MV-4-11 (cell line): ENCODE results near the gene EXOC6B.
"Not testable (repeated sequence)": the region's sequence is repeated elsewhere in the genome, so short reads cannot be mapped to it uniquely, and the experiment has no call there.

Experiments
- DNase-seq: peaks from one replicate; lab custom pipeline; 2025; lab: John Stamatoyannopoulos, UW

The EXOC6B gene

DNA sequence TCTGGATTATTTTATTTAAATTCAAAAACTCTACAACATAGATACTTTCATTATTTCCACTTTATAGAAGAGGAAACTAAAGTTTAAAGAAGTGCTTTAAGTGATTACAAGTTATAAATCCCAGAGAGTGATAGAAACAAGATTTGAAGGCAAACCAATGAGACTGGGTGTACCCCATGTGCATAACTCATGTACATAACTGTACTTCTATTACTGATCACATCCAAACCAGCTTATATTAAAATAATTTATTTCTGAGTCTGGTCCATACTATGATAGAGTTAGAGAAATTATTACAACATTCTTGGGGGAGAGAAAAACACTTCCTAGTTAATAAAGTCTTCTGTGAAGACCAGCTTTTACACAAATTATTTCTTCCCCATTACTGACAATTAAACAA lies 221.4 kb downstream of the EXOC6B start:
- DNase-seq = no peak

DNA sequence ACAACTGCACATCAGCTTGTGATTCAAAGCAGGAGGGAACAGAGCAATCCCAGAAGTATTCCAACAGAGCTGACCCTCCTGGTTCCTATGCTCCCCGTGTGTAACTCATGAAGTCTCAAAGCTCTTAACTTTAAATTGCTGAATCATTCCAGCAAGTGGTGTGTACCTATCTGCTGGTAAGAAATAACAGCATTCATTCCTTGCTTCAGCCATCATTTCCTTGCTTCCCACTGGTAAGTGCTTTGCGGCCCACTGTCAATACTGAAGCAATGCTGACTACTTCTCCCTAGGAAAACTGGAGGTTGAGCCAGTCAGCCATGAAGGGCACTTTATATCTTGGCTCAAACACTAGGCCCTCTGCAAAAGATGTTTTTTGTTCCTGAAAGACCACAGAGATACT lies 222.4 kb downstream of the EXOC6B start:
- no peak for DNase-seq

DNA sequence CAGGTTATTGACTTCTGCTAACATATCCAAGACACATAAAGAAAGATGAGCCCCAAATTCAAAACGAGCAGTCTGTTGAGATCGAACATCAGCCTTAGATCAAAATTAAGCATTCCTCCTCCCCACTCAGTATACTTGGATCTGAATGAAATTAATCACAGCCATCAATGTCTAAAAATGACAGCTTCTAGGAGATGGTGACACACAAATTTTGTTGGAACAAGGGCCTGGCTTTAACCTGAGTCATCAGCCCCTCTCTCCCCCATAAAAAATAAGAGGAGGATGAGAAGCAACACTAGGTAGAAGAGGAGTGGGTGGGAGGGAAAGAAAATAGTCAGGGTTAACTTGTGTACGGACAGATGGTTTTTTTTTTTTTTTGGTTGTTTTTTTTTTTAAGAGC lies 223.1 kb downstream of the EXOC6B start:
- DNase-seq = no peak

DNA sequence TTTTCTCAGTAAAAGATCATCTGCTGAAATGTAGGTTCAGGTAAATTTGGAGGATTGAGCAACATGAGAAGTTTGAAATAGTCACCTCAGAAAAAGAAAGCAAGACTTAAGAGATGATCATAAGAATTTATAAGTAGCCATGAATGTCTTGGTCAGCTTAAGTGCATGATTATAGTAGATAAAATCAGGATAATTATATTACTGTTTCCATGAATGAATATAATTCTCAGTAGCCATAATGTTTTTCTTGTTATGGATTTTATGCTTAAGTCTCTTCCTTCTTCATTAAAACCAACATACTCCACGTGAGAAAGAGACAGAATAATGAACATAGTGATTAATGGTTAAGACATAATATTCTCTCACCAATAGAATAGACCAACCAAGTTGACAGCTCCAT lies 223.7 kb downstream of the EXOC6B start:
- DNase-seq = no peak

DNA sequence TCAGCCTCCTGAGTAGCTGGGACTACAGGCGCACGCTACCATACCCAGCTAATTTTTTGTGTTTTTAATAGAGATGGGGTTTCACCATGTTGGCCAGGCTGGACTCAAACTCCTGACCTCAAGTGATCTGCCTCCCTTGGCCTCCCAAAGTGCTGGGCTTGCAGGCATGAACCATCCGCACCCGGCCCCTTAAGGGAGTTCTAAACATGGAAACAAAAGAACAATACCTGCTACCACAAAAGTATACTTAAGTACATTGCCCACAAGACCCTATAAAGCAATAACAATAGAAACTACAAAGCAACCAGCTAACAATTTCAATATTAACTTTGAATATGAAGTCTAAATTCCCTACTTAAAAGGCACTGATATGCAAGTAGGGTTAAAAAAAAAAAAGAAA lies 242.0 kb downstream of the EXOC6B start:
- DNase-seq = not testable (repeated sequence)

DNA sequence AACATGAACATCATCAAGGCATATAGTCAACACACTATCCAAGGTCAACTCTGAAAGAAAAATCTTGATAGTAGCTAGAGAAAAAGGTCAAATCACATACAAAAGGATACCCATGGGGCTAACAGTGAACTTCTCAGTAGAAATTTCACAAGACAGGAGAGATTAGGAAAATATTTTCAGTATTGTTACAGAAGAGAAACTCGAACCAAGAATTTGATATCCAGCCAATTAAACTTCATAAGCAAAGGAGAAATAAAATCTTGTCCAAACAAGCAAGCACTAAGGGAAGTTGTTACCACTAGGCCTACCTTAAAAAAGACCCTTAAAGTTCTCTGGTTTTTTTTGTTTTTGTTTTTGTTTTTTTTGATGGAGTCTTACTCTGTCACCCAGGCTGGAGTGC lies 242.5 kb downstream of the EXOC6B start:
- DNase-seq = no peak

DNA sequence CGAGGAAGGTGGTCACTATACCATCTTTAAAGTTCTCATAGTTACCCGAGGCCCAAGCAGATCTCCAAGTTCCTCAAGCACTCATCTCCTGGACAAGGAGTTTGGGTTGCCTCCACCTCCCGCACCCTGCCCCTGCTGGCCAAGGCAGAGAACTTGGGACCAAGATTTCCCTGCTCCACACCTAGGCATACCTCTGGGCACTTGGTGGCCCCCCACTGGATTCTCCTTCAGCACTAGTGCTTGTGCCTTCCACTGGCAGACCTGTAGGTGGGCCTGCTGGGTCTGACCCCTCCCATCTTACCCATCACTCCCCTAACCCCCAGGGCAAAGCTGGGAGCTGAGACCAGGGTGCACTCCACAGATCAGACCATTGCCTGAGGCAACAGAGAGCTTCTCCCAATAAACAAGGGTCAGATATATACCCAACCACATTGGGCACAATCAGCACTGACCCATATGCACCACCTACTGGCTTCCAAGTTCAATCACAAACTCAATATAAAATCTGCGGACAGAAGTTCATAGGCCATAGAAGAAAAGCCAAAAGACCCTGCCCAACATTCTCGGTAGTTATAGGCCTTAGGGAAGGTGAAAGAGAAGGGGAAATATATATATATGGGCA lies 244.2 kb downstream of the EXOC6B start:
- no peak for DNase-seq

DNA sequence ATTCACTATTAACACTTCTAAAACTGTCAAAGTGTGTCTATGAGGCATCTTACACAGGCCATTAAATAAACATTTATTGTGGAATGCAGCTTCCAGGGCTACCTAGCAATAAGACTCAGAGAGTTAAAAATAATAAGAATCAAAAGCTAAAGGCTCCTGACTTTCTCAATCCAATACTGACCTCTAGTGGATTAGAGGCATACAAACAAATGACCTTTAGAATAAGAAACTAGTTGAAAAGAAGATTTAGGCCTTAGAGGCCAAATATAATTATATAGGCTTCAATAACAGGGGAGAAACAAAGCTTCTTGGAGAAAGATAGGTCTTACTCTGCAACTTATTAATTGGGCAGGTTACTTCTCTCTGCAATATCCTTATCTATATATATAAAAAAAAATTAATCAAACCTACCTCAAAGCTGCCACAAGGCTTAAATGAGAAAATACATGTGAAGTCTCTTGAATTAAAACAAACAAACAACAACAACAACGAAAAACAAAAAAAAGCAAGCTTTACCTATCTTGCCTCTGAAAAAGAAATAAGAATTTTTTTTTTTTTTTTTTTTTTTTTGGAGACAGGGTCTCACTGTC lies 246.1 kb downstream of the EXOC6B start:
- DNase-seq = peak; percentile 54

DNA sequence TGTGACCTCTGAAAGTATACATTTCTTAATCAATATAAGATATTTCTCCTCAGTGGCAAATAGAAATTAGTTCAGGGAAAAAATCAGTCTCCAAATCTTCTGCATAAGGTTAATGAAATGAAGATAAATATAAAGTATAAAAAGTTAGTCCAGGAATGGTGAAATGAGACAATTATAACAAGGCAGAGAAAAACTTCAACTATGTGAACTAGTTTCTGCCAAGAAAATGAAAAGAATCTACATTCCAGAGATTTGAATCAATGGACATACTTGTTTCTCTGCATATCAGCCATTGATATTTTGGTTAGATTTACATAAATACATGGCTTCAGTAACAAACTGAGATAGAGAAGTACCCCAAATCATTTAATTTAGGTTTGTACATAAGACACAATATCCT lies 249.0 kb downstream of the EXOC6B start:
- DNase-seq = no peak

DNA sequence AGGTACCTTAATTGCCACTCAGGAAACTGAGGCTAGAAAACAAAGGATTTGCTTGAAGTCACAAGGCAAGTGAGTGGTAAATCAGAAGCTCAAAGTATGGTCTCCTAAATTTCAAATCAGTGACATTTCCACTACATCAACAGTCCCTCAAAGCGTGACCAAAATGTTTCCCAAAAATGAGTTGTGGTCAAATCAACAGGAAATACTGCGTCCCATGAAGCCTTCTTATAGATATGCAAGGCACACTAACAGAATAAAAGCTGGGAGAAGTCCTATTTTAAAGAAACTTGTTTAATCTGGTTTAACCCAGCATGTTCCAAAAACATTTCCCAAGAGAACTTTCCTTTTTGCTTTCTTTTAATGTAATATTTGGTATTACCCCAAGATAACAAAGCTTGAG lies 249.4 kb downstream of the EXOC6B start:
- no peak for DNase-seq

DNA sequence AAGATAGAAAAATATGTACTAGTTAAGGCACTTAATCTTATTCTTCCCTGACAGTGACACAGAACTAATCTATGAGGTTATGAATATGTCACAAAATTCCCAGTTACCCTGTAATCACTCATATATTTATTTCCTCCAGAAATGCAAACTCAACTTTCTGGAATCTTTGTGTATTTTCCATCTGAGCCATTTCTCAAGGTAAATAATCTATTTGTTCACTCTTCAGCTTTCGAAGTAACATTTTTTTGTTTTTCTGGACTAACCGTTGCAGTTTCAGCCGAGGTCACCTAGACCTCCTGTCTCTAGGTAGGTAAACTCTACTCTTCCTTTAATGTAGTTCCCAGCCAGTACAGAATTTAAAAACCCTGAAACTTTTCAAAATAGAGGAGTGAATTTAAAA lies 250.9 kb downstream of the EXOC6B start:
- DNase-seq = no peak

DNA sequence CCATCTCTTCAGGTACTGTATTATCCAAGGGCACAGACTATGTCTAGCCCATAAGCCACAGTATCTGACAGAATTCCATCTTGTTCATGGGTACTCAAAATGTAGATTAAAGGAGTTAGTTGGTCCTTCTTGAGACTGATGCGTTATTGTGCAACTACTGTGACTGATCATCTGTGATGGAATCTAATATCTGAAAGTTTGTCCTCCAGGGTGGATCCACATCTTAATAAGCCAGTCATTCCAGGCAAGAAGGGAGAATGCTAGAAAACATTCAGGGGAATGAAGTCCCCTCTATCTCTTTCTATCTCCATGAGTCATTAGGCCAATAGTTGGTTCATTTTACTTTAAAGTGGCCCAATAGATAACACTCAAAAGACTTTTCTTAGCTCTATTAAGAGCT lies 252.6 kb downstream of the EXOC6B start:
- DNase-seq = no peak

DNA sequence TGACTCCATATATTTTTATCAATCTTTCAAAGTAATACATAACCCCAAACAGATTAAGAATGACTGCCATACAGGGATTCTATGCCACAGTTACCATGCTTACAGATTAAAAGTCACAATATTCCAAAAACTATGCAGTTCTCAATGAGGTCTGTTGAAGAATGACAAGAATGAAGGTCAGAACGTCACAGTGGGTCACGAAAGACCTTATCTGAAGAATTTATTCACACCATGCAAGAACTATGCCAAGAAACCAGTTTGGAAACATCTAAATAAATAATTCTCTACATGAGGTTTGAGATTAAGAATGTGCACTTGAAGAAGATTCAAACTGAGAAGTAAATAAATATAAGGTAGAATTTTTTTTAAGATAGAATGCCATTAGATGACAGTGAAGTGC lies 253.3 kb downstream of the EXOC6B start:
- DNase-seq = no peak

DNA sequence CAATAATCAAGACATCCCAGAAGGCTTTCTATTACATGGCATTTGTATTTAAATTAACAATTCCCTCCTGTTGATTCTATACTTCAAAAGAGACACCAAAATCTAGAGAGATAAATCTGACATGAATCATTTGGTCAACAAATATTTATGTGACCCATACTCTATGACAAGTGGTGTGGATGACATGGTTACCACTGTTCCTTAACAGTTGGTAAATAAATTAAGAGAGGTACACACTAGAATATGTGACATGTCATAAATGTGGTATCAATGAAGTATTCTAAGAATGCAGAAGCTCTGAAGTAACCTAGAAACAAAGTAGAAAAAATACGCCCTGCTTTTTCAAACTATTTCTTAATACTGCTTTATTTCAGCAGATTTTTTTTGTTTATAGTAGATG lies 255.4 kb downstream of the EXOC6B start:
- no peak for DNase-seq

DNA sequence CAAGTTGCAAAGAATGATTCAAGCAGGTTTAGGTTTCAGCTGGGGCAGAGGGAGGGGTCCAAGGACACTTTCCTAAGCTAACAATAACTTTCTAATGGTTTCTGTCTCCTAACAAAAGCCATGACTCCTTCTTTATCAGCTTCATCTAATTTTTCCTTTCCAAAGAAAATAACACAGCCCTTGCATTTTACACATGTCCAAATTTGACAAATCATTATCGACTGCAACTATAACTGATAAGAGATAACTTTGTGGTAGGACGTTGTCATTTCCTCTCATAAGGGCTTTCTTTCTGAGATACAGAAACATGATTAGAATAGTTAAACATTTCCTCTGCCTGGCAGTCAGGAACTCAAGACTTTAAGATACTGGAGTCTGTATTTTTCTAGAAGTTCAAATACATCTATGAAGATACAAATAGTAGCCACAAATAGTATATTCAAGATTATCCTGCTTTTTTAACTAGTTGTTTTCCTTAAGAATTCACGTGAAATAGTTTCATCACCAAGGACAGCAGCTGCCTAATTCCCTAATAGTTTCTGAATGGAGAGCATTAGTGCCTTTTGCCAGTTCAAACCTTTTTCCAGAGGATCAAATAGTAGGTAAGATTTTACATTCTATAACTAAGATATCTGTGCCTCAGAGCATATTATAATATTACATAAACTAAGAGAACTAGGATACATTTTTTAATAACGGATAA lies 263.2 kb downstream of the EXOC6B start:
- no peak for DNase-seq

DNA sequence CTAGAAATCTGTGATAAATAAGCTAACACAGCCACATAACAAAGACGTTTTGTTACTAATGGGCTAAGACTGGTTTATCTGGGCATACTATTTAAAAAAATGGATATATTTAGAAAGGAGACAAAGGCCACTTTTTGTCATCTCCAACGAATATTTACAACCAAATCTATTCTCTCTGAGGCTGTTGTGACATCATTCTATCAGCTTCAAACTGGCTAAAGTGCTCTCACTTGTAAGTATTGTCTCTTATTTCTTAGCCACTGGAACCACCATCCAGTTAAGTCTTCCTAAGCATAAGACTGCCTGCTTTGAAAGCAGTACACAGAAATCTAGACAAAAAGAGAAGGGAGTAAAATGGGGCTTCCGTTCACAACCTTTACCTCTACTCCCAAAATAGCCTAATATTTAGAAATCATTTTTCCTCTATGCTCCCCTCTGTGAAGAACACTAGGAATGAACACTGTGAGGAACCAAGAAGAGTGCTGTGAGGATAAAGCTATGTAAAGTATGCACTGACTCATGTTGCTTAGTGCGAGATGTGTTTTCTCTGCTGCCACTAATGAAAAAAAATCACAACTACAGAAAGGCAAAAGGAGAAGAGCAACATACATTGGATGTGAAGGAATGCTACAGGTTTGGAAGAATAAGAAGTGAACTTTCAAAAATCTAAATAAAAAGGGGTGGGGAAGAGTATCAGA lies 264.1 kb downstream of the EXOC6B start:
- DNase-seq = no peak

DNA sequence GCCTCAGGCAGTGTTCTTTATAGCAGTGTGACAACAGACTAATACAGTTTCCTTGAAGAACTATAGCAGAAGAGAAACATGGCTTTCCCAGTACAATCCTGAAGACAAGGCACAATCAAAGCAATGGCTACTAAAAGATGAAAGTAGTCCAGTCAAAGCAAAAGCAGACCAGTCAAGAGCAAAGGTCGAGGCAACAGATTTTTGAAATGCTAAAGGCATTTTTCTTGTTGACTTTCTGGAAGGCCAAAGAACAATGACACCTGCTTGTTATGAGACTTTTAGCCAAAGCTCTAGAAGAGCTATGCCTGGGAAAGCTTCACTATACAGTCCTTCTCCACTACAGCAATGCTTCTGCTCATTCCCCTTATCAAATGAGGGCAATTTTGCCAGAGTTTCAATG lies 269.9 kb downstream of the EXOC6B start:
- no peak for DNase-seq

DNA sequence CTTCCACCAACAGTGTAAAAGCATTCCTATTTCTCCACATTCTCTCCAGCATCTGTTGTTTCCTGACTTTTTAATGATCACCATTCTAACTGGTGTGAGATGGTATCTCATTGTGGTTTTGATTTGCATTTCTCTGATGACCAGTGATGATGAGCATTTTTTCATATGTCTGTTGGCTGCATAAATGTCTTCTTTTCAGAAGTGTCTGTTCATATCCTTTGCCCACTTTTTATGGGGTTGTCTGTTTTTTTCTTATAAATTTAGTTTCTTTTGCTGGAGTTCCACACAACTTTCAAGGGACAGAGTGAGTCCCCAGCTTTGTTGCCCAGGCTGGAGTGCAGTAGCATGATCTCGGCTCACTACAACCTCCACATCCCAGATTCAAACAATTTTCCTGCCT lies 270.5 kb downstream of the EXOC6B start:
- not testable (repeated sequence) for DNase-seq

DNA sequence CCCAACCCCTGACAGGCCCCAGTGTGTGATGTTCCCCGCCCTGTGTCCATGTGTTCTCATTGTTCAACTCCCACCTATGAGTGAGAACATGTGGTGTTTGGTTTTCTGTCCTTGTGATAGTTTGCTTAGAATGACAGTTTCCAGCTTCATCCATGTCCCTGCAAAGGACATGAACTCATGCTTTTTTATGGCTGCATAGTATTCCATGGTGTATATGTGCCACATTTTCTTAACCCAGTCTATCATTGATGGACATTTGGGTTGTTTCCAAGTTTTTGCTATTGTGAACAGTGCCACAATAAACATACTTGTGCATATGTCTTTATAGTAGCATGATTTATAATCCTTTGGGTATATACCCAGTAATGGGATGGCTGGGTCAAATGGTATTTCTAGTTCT lies 270.9 kb downstream of the EXOC6B start:
- DNase-seq = not testable (repeated sequence)

DNA sequence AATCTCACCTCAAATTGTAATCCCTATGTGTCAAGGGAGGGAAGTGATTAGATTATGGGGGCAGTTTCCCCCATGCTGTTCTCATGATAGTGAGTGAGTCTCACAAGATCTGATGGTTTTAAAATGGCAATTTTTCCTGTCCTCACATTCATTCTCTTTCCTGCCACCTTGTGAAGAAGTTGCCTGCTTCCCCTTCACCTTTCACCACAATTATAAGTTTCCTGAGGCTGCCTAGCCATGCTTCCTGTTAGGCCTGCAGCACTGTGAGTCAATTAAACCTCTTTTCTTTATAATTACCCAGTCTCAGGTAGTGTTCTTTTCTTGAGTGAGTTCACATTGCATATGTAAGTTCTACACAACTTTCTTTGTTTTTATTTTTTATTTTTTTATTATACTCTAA lies 271.5 kb downstream of the EXOC6B start:
- DNase-seq = no peak

DNA sequence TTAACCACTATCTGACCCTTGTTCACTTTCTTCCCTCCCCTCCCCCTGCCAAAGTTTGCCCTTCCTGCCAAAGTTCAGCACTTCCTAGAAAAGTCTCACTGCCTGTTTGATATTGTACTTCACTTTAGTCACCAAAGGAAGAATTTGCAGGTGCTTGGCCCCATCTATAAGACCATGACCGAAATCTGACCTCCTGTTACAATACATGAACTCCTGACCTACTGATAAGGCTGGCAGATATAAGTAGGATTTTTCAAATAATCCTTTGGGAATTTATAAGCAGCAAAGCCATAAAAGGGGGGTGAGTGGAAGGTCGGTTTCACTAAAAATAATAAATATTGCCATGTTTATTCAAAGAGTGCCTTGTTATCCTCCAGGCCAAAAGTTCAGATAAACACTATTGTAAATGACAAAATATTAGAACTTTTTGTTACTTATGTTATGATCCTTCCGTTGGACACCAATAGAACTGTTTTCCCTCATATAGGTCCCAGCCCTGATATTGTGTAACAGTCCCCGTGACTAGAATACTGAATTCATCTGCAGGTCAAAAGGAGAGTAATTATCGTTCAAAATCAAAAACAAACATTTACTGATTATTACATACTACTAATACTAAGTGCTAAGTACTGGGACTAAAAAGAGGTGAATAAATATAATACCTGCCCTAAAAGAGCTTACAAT lies 277.6 kb downstream of the EXOC6B start:
- DNase-seq = no peak

DNA sequence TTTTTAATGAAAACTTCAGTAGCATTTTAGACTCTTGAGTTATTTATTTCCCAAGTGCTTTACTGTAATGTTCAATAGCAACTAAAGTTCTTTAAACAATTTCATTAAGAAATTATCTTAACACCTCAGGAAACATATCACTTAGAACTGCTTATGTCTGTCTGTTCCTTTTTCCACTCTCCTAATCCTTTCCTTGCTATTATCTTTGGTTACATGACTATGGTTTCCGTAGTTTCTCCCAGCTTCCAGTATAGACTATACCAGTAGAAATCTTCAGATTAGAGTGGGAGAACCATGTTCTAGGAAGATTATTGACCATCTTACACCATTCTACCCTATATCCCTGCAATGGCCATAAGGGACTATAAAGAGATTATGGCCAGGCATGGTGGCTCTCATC lies 280.0 kb downstream of the EXOC6B start:
- DNase-seq = no peak

DNA sequence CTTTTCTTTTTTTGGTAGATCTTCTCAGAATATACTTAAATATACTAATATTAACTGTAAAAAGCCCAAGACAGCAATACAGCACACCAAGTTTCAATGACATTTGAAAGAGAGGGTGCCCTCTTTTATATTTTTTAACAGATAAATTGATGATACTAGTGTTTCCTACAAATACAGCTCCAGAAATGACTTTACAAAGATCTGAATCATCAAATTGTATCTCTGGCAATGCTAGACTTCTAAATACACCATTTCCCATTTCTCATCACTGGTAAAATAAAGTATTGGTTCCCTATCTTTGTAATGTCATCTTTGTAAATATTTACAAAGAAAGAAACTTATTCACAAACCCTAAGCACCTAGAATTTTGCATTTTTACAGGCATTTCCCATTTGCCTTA lies 281.3 kb downstream of the EXOC6B start:
- no peak for DNase-seq
